Subcutaneous adipose tissue (tissue), 4 donors: ENCODE data around the gene SFRP5. TPM values are rescaled to one million over a fixed set of nuclear protein-coding genes. Genes with fewer than 3 reads are reported as not detected.

Source experiments
- CTCF ChIP-seq: fragments of 450-650 bp; IDR thresholded peaks from one replicate; pipeline ENCODE4 v1.5.1; 2016; ENCODE audit warnings: low read depth, mild to moderate bottlenecking, control low read depth, antibody characterized with exemption, moderate library complexity
- total RNA-seq, 4 donors: library from RNA; depleted of rRNA; stranded (reverse); fragments of >200 nt; gene quantifications; one replicate each; pipeline ENCODE4 v1.1.0, GENCODE V29; 2016

Gene SFRP5
- total RNA-seq: 1 to 10 TPM in 1 of 4 donors, under 1 TPM in 1, not detected in 2; 0.49 to 1.5 TPM

- TF ChIP-seq CTCF: no peak
These were observed at the start of gene SFRP5 for GRCh38 chr10:97771913-97772823. Gene SFRP5 (minus strand): TSS chr10:97771999. CDS start chr10:97771833, 166 bp downstream.

GRCh38 chr10:97820096-97820704, 48.4 kb upstream of the SFRP5 start:
- TF ChIP-seq CTCF: no peak

GRCh38 chr10:97818572-97818971, 46.8 kb upstream of the SFRP5 start:
- TF ChIP-seq CTCF: no peak

GRCh38 chr10:97816609-97817008, 44.8 kb upstream of the SFRP5 start:
- no peak for TF ChIP-seq CTCF

- TF ChIP-seq CTCF: no peak
These were observed 43.2 kb upstream of the SFRP5 start for GRCh38 chr10:97814996-97815395.

- TF ChIP-seq CTCF: no peak
These were observed 41.5 kb upstream of the SFRP5 start for GRCh38 chr10:97813311-97813710.

- TF ChIP-seq CTCF: no peak
These were observed 40.9 kb upstream of the SFRP5 start for GRCh38 chr10:97812696-97813095.
